K562 (cell line): ENCODE measurements around the gene LTO1. TPM values are rescaled to one million over a fixed set of nuclear protein-coding genes. Genes with fewer than 3 reads are reported as not detected.

Source experiments
- GTF3C2 ChIP-seq: IDR thresholded peaks from 3 replicates; pipeline ENCODE4 v1.6.1; 2011; ENCODE audit warnings: borderline replicate concordance, mild to moderate bottlenecking, moderate library complexity; ENCODE audit not compliant: insufficient read length; ENCODE audit errors: extremely low read depth
- MTA3 ChIP-seq: fragments of 450-650 bp; formaldehyde crosslinking; IDR thresholded peaks from 2 replicates; pipeline ENCODE4 v1.6.1; 2017; ENCODE audit warnings: mild to moderate bottlenecking, borderline replicate concordance
- NFATC3 ChIP-seq: fragments of 450-650 bp; IDR thresholded peaks from 2 replicates; pipeline ENCODE4 v1.6.1; 2017; ENCODE audit warnings: mild to moderate bottlenecking
- SMARCC2 ChIP-seq: fragments of 450-650 bp; IDR thresholded peaks from 2 replicates; pipeline ENCODE4 v1.6.1; 2017; ENCODE audit warnings: antibody characterized with exemption, moderate library complexity, mild to moderate bottlenecking, low read depth
- SMARCE1 ChIP-seq: fragments of 450-650 bp; IDR thresholded peaks from 2 replicates; pipeline ENCODE4 v1.7.1; 2016; ENCODE audit warnings: mild to moderate bottlenecking
- STAT5B ChIP-seq: fragments of 250-450 bp; sonication (Bioruptor Pico); IDR thresholded peaks from 2 replicates; pipeline ENCODE4 v1.8.0; 2021; ENCODE audit warnings: mild to moderate bottlenecking, inconsistent platforms
- TRIM24 ChIP-seq, 2 experiments: fragments of 450-650 bp; IDR thresholded peaks; 2 replicates each; pipeline ENCODE4 v1.6.1; 2016
- ZNF24 ChIP-seq: fragments of 450-650 bp; IDR thresholded peaks from 2 replicates; pipeline ENCODE4 v1.6.1; 2016
- ZNF253 ChIP-seq: fragments of 250-450 bp; sonication (Bioruptor Pico); conservative IDR thresholded peaks from 2 replicates; pipeline ENCODE4 v1.6.1; 2021; ENCODE audit warnings: mild to moderate bottlenecking
- polyA plus RNA-seq, 8 experiments: library from polyadenylated mRNA; depleted of rRNA in 4 of 8; stranded (reverse) in 5 of 8; unstranded in 3 of 8; fragments of >200 nt; fragmentation: Nextera tagmentation in 2 of 8; fragmentation: Illumina TruSeq in 1 of 8; extraction: Ambion mirVana in 2 of 8; extraction: Trizol in 1 of 8; gene quantifications; 2 replicates each; pipeline versions ENCODE4 v1.2.1 to v1.2.3, GENCODE V29; 2011 to 2014; ENCODE audit warnings: inconsistent platforms in 1 of 8, missing spikeins in 1 of 8
- total RNA-seq, 7 experiments: library from RNA; depleted of rRNA in 6 of 7; stranded (reverse); fragments of >200 nt in 6 of 7; fragmentation: Illumina TruSeq in 2 of 7; extraction: Trizol in 2 of 7; gene quantifications; 2 replicates each; pipeline versions ENCODE4 v1.2.1 to v1.2.3, GENCODE V29; 2011 to 2021; ENCODE audit warnings: low replicate concordance in 1 of 7
- TF ChIP-seq, protein P1 (sequence below): fragments of 450-650 bp; formaldehyde crosslinking; IDR thresholded peaks from 2 replicates; pipeline ENCODE4 v1.4.0; 2022; ENCODE audit warnings: missing genetic modification characterization
- TF ChIP-seq, protein P2 (sequence below): sonication (generic); formaldehyde crosslinking; IDR thresholded peaks from 2 replicates; pipeline ENCODE4 v1.8.0; 2022; ENCODE audit warnings: mild to moderate bottlenecking, missing genetic modification reagents

Gene LTO1
- total and polyA plus RNA-seq, 9 of the 15 experiments (the other 6 are each of a cell fraction or from before 2014, with no cell fraction given): 2.6 to 43.4 (median 19.1) TPM

- no peak for TF ChIP-seq GTF3C2
- TF ChIP-seq ZNF253 (CRISPR knock-in tag): no peak
- no peak for TF ChIP-seq SMARCE1
- TF ChIP-seq NFATC3: no peak
- no peak for TF ChIP-seq SMARCC2
- TF ChIP-seq, protein P1, sequence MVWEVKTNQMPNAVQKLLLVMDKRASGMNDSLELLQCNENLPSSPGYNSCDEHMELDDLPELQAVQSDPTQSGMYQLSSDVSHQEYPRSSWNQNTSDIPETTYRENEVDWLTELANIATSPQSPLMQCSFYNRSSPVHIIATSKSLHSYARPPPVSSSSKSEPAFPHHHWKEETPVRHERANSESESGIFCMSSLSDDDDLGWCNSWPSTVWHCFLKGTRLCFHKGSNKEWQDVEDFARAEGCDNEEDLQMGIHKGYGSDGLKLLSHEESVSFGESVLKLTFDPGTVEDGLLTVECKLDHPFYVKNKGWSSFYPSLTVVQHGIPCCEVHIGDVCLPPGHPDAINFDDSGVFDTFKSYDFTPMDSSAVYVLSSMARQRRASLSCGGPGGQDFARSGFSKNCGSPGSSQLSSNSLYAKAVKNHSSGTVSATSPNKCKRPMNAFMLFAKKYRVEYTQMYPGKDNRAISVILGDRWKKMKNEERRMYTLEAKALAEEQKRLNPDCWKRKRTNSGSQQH: no peak
- TF ChIP-seq, protein P2, sequence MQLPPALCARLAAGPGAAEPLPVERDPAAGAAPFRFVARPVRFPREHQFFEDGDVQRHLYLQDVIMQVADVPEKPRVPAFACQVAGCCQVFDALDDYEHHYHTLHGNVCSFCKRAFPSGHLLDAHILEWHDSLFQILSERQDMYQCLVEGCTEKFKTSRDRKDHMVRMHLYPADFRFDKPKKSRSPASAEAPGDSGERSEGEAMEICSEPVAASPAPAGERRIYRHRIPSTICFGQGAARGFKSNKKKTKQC (CRISPR knock-in tag): peak; percentile 24; the same call in 1 of the 2 replicates
- TF ChIP-seq TRIM24 (IDR thresholded peaks at IDR 0.05): 0 out of 4 replicates have a peak, but pooled peaks of 1 of the 2 experiments have one; percentile 7
- TF ChIP-seq ZNF24: peak; percentile 33; the same call in 1 of the 2 replicates
- TF ChIP-seq MTA3: peak; percentile 98
- no peak for TF ChIP-seq STAT5B (CRISPR knock-in tag)
Observed at GRCh38 chr11:69674886-69675714, at the start of gene LTO1 (continued).
